ENCODE results near the gene GOLGA6C.
"Not testable (repeated sequence)": the region's sequence is repeated elsewhere in the genome, so short reads cannot be mapped to it uniquely, and the experiment has no call there.

The GOLGA6C gene

DNA sequence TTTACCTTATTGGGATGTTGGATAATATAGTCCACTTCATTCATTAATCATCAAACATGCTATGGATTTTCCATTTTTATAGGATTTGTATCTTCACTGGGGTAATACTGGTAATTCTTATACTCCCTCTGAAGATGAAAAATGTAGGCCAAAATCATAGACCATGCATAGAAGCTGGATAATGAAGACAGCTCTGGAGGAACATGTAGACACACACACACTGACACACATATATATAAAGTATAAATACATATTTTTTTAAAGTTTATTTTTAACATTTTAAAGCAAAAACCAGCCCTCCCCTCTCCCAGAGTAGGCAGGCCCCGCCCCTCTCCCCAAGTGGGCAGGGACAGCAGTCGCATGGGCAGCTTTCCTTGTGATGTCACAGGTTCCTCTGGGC is at the start of gene GOLGA6C:
TSS of gene GOLGA6C (plus strand) at position 301 of the 400 bp plus-strand sequence. CDS start 265 bp downstream, outside the sequence.
- not testable (repeated sequence) for DNase-seq

- no peak for DNase-seq
Measured at GRCh38 chr15:75208501-75209288, 49.4 kb upstream of the GOLGA6C start.

- no peak for DNase-seq
Measured at GRCh38 chr15:75209289-75209676, 48.9 kb upstream of the GOLGA6C start.

DNA sequence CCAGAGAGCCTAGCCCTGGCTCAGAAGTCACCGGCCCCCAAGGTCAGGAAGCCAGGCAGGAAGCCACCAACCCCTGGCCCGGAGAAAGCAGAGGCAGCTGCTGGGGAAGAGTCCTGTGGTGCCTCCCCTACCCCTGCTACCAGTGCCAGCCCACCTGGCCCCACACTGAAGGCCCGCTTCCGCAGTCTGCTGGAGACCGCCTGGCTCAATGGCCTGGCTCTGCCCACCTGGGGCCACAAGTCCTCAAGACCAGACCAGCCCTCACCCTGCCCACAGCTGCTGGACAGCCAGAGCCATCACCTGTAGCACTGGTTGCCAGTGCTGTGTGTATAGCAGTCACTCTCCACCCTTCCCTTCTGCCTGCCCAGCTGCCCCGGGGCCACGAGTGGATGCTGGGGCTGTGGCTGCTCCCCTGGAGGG is 47.3 kb upstream of the GOLGA6C start:
- no peak for DNase-seq

DNA sequence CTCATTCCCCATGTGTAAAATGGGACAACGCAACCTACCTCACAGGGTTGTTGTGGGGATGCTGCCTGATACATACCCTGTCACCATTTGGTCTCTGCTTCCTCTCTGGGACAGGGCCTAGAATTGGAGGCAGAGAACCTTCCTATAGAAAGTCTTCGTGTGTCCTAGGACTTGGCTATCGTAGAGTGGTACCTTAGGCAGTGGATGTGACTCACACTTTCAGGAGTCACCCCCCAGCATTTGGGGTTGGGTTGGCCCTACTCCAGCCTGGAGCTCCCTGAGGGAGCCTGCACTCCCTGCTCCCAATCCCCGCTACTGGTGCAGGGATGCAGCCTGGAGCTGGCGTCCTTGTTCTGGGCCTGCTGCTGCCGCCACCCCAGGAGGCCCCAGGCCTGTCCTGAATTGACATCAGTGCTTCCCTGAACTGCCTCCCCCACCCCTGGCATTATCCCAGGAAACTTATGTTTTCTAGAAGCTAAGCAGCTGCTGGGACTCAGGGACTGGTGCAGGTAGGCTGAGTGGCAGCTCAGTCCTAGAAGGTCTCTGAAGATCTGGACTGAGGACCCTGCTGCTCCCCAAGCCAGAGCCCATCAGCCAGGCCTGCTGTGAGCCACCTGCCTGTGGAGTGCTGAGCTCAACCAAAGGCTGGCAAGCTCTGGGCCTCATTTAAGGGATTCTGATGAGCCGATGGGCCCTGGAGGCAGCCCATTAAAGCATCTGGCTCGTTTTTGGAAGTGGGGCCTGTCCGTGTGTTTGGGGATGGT is 46.5 kb upstream of the GOLGA6C start:
- peak; percentile 16 for DNase-seq

GRCh38 chr15:75212200-75212858 is 45.8 kb upstream of the GOLGA6C start:
- DNase-seq, result no peak

GRCh38 chr15:75213212-75213767 is 44.8 kb upstream of the GOLGA6C start:
- DNase-seq, result no peak

DNA sequence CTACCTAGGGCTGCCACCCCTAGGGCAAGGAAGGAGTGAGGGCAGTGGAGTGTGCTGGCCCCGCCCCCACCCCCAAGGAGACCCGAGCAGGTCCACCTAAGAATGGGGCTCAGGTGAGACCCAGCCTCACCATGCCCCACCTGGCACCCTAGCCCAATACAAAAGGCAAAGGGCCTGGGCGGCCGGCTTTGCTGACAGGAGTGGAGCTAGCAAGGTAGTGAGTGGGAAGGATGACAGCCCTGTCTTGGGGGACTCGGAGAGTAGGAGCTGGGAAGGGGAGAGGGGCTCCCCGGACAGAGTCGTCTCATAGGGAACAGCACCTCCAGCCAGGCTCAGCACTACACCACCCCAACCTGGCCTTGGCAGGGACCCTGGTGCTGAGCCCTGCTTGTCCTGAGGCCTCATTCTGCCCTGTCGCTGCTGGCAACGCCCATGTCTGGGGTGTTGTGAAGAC is 44.3 kb upstream of the GOLGA6C start:
- no peak for DNase-seq

GRCh38 chr15:75214293-75215096 is 43.6 kb upstream of the GOLGA6C start:
- no peak for DNase-seq

GRCh38 chr15:75215107-75216004 is 42.8 kb upstream of the GOLGA6C start:
- no peak for DNase-seq

DNA sequence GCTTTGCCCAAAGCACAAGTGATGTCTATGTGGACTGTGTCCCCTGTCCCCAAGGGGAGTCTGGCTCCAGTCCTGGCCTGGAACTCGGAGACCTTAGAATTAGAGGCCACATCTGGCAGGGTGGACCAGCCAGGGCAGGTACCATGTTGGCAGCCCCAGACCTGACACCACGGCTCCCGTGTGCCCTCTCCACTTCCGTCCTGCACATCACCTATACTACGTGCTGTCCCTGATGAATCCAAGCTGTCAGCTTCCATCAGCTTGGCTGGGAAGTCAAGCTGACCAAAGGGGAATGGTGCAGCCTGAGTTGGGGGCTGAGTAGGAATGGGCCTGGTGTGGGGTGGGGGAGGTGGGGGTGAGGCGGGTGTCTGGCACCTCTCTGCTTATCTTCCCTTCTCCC is 41.1 kb upstream of the GOLGA6C start:
- DNase-seq, result no peak

DNA sequence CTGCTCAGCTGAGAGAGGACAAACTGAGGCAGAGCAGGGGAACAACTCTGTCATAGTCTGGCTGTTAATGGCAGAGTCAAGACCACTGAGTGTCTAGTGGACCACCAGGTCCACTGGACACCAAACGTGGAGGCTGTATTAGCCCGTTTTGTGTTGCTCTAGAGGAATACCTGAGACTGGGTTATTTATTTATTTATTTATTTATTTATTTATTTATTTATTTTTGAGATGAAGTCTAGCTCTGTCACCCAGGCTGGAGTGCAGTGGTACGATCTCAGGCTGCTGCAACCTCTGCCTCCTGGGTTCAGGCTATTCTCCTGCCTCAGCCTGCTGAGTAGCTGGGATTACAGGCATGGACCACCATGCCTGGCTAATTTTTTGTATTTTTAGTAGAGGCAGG is 40.6 kb upstream of the GOLGA6C start:
- DNase-seq, result not testable (repeated sequence)

DNA sequence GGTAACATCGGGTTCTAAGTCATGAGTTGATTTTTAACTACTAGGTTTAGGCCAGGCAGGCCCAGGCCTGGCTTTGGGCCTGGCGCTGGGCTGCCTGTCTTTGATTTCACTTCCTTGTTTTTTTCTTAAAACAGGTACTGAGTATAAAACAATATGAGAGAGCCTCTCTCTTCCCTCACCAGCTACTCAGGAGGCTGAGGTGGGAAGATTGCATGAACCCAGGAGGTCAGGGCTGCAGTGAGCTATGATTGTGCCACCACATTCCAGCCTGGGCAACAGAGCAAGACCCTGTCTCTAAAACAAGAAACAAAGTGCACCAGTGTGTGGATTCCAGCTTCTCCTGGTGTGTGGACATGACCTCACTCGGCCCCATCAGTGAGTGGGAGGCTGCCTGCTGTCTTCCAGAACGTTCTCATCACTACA is 38.6 kb upstream of the GOLGA6C start:
- not testable (repeated sequence) for DNase-seq

GRCh38 chr15:75223688-75224087 is 34.4 kb upstream of the GOLGA6C start:
- DNase-seq, result no peak

GRCh38 chr15:75224281-75224680 is 33.9 kb upstream of the GOLGA6C start:
- DNase-seq, result no peak

GRCh38 chr15:75225102-75225836 is 32.9 kb upstream of the GOLGA6C start:
- DNase-seq, result not testable (repeated sequence)

DNA sequence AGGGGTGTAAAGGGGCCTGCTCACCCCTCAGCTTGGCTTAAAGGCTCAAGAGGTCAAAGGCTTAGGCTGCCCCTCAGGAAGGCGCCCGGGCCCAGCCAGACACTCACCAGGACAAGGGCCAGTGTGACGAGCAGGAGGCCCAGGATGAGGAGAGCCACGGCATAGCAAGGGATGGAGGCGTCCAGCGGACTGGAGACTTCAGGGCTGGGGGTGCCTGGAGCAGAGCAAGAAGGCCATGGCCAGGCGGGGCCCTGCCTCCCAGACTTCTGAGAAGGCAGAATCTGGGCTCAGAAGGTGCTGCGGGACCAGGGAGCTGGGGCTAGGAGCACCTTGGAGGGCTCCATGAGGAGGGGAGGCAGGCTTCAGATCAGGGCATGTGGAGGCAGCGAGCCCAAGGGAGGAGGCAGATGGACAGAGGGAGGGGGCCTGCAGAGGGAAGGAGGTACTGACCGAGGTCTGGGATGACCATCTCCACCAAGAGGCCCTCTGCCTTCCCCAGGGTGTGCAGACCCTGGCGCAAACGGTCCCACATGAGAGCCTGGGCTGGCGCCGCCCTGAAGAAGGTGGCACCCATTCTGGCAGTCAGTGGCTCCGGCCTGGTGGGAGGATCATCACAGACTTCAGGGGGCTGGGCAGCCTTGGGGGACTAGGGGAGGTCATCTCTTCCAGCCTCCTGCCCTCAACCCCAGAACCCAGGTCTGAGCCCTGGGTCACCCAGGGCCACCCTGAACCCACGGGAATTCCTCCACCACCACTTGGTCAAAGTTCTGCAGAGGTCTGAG is 32.0 kb upstream of the GOLGA6C start:
- DNase-seq, result no peak

DNA sequence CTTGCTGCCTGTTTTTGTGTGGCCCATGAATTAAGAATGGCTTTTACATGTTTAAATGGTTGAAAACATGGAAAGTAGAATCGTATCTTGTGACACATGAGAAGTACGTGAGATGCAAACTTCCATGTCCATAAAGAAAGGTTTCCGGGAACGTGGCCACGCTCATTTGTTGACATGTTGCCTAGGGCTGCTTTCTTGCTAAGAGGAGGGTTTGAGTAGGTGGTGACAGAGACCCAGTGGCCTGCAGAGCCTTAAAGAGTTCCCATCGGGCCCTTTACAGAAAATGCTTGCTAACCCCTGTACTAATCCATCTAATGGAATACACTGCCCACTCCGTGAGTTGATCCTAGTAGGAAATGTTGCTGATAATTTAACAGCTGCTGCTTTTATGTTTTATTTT is 31.0 kb upstream of the GOLGA6C start:
- DNase-seq, result not testable (repeated sequence)

DNA sequence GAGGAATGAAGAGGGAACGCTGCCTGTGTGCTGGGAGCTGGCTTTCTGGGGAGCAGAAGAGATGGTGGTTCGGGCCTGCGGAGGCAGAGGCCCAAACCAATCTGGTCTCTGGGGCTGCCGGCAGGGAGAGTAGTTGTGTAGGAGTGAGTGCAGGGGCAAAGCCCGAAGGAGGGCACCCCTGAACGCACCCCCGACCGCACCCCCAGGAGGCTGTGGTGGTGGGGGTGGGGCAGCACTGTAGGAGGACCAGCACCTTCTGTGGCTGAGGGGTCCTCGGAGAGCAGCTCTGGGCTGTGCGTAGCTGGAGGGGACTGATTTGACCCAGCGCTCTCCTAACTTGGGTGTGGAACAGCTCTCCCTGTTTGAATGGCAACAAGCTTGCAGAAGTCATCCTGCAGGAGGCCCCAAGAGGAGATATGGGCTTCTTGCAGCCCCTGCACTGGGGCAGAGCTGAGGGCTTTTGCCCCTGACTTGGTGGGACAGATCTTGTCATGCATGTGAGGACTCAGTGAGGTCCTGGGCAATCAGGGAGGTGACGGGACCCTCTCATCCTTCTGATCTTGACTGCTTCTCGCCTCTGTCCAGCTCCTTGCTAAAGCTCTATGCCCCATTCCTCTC is 30.4 kb upstream of the GOLGA6C start:
- DNase-seq, result no peak
